ENCODE measurements around the gene HSPA9. TPM values are rescaled to one million over a fixed set of nuclear protein-coding genes. Genes with fewer than 3 reads are reported as not detected.

HSPA9 gene
- total and polyA plus RNA-seq, 2 of the 8 experiments (the other 6 are each of a cell fraction or from before 2014, with no cell fraction given): 191 to 395 TPM

DNA sequence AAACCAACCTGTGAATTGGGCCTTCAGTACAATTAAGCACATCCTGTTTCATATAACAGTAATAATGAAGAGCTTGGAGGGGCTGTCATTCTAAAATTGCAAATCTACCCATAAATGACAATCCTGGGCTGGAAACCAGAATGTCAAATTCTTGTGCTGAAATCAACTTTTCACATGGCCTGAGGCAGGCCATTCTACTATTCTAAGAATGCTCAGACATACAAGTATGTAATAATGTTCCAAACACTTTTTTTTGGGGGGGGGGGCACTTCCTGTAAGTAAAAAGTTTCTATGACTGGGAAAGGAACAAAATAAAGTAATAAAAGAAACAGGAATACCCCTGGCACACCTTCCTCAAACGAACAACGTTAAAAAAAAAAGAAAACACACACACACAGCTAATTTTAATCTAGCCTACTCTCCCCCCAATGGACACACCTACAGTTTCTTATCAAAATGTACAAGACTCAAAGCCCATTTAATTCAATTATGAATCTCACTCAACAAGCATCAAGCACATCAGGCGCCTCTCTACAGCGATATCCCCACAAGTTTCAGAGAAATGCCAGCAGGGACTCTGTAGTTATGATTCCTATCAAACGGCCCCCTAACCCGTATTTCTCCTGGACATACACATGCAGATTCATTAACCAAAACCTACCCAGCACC lies 33.6 kb downstream of the HSPA9 start:
- FAIRE-seq: no peak
- Histone ChIP-seq H3K23me2 (ENCODE audit: low read depth, low read length) (peaks cover 15% of the 10 kb centered on the region), H3K18ac (ENCODE audit: extremely low read depth, low read length) (no peak overlapping the region), H4K20me1 (replicated peaks in 1 of 2; ENCODE audit: control insufficient read depth in 1 of 2, insufficient read depth in 2 of 2, low read length in 2 of 2) (peaks cover 10% of the 10 kb centered on the region in 2 experiments), H3K14ac (ENCODE audit: insufficient read length) (no peak overlapping the region), H3K4me1 (replicated peaks in 1 of 4; ENCODE audit: control insufficient read depth in 3 of 4, insufficient read depth in 4 of 4, low read length in 3 of 4) (peaks cover 0 to 16% (median 2%) of the 10 kb centered on the region in 4 experiments; a peak in 4 of 7 replicates), H4K8ac (ENCODE audit: extremely low read depth, insufficient read depth, low read length) (no peak overlapping the region; the same call in 1 of the 2 replicates), H4K5ac (ENCODE audit: insufficient read length, low read depth, low read length) (no peak overlapping the region), H2BK15ac (ENCODE audit: low read length) (no peak overlapping the region), H3K9me3 (ENCODE audit: insufficient read depth in 2 of 2, low read depth in 1 of 2, low read length in 1 of 2) (no peaks in the 10 kb centered on the region), H3K27ac (ENCODE audit: low read depth, low read length) (peak overlapping the region; percentile 97; the same call in 1 of the 2 replicates), H3K4me2 (ENCODE audit: insufficient read depth in 1 of 2, low read depth in 2 of 2, low read length in 2 of 2) (peak overlapping the region; percentile 77 to 93), H3K56ac (replicated peaks; ENCODE audit: insufficient read length, low read depth, low read length) (no peak overlapping the region), H3K4ac (replicated peaks; ENCODE audit: insufficient read length, low read depth, low read length) (no peak overlapping the region), H2BK12ac (ENCODE audit: low read depth, low read length) (no peak overlapping the region), H3K9ac (replicated peaks in 1 of 4; ENCODE audit: extremely low read depth in 1 of 4, low read depth in 3 of 4, low read length in 3 of 4) (peak overlapping the region; percentile 88 to 99 (median 97)), H3K79me2 (ENCODE audit: control insufficient read depth in 1 of 2, insufficient read depth in 2 of 2, low read length in 2 of 2) (peaks cover 66 to 91% of the 10 kb centered on the region in 2 experiments), H3K27me3 (replicated peaks in 1 of 4; ENCODE audit: control insufficient read depth in 3 of 4, extremely low read depth in 1 of 4, insufficient read depth in 3 of 4, low read length in 3 of 4) (no peaks in the 10 kb centered on the region), H3K79me1 (ENCODE audit: low read depth, low read length) (peaks cover 4% of the 10 kb centered on the region; the same call in 1 of the 2 replicates), H3K4me3 (ENCODE audit: extremely low read depth in 1 of 4, insufficient read depth in 2 of 4, low read depth in 3 of 4, low read length in 4 of 4) (peak overlapping the region; percentile 89 to 95 (median 92)), H4K91ac (replicated peaks; ENCODE audit: insufficient read length, low read length) (no peak overlapping the region), H2AFZ (ENCODE audit: low read length) (no peak overlapping the region), H2BK5ac (ENCODE audit: low read depth, low read length) (no peak overlapping the region), H3K36me3 (ENCODE audit: control insufficient read depth in 2 of 4, insufficient read depth in 4 of 4, low read length in 3 of 4) (peaks cover 0 to 31% (median 4%) of the 10 kb centered on the region in 4 experiments; a peak in 2 of 8 replicates), H2BK20ac (ENCODE audit: low read length) (no peak overlapping the region), H3K23ac (ENCODE audit: insufficient read length) (no peak overlapping the region), H2AK5ac (ENCODE audit: low read depth, low read length) (no peak overlapping the region), H2BK120ac (replicated peaks; ENCODE audit: low read depth, low read length) (no peak overlapping the region)
- WGBS, 2 experiments (ENCODE audit: extremely low coverage in 1 of 2, insufficient coverage in 1 of 2, insufficient read length in 1 of 2, insufficient replicate concordance in 2 of 2, low coverage in 1 of 2, low lambda C conversion rate in 2 of 2, missing lambda C conversion rate in 1 of 2): 57% methylated on average over 6 of the region's 6 CpGs; no CpG with 5 or more reads in 1 of the 2 experiments
- ChIA-PET CTCF (ENCODE audit: partially characterized antibody) (interaction anchor here (0.9 to 1.1 kb wide), 2 partner anchors 12 to 90 kb away, joined by 3 read pairs; no protein-coding TSS in a partner anchor), POLR2A (ENCODE audit: partially characterized antibody) (interaction anchor here (0.9 to 26.9 kb wide), 12 partner anchors 10 to 735 kb away, joined by 3 to 1018 read pairs (median 17); partner anchors contain the start of genes EGR1, HSPA9 and KDM3B)
- no peak for DNase-seq (ENCODE audit: low read depth in 1 of 2, low spot score in 2 of 2)
- TF ChIP-seq HDAC6 (IDR thresholded peaks at IDR 0.05; ENCODE audit: low read depth, low read length): no peak
- no peak for TF ChIP-seq RFX5 (IDR thresholded peaks at IDR 0.05; ENCODE audit: borderline replicate concordance, low read depth, low read length)
- TF ChIP-seq CHD1 (IDR thresholded peaks at IDR 0.05; ENCODE audit: low read depth, low read length): no peak
- TF ChIP-seq, protein P1, sequence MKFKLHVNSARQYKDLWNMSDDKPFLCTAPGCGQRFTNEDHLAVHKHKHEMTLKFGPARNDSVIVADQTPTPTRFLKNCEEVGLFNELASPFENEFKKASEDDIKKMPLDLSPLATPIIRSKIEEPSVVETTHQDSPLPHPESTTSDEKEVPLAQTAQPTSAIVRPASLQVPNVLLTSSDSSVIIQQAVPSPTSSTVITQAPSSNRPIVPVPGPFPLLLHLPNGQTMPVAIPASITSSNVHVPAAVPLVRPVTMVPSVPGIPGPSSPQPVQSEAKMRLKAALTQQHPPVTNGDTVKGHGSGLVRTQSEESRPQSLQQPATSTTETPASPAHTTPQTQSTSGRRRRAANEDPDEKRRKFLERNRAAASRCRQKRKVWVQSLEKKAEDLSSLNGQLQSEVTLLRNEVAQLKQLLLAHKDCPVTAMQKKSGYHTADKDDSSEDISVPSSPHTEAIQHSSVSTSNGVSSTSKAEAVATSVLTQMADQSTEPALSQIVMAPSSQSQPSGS (IDR thresholded peaks at IDR 0.05; ENCODE audit: low read length): no peak
- TF ChIP-seq, protein P2, sequence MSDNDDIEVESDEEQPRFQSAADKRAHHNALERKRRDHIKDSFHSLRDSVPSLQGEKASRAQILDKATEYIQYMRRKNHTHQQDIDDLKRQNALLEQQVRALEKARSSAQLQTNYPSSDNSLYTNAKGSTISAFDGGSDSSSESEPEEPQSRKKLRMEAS (IDR thresholded peaks at IDR 0.05): no peak
- no peak for TF ChIP-seq GTF2F1 (IDR thresholded peaks at IDR 0.05; ENCODE audit: borderline replicate concordance, low read depth, low read length)
- TF ChIP-seq SP1 (IDR thresholded peaks at IDR 0.05; ENCODE audit: low read depth, low read length): no peak
- no peak for TF ChIP-seq MAFK (IDR thresholded peaks at IDR 0.05; ENCODE audit: low read depth, low read length)
- TF ChIP-seq FOSL1 (IDR thresholded peaks at IDR 0.05; ENCODE audit: insufficient read depth, low read depth, low read length): no peak
- no peak for TF ChIP-seq POLR2AphosphoS5 (IDR thresholded peaks at IDR 0.05; ENCODE audit: low read depth, low read length)
- TF ChIP-seq GABPA (IDR thresholded peaks at IDR 0.05; ENCODE audit: borderline replicate concordance, insufficient read depth, low read length): no peak
